HG03175 (cell line): ENCODE data around the gene ERLIN1.
"Not testable (repeated sequence)": the region's sequence is repeated elsewhere in the genome, so short reads cannot be mapped to it uniquely, and the experiment has no call there.

Source experiments
- ATAC-seq: cut with Tn5 transposase; IDR thresholded peaks from one replicate; pipeline ENCODE4 v1.9.1; 2021; ENCODE audit warnings: mild to moderate bottlenecking, moderate library complexity; ENCODE audit not compliant: unreplicated experiment

ERLIN1 gene

GRCh38 chr10:100138921-100139496, 46.8 kb downstream of the ERLIN1 start:
- ATAC-seq = no peak

GRCh38 chr10:100135486-100135885, 50.3 kb downstream of the ERLIN1 start:
- no peak for ATAC-seq

DNA sequence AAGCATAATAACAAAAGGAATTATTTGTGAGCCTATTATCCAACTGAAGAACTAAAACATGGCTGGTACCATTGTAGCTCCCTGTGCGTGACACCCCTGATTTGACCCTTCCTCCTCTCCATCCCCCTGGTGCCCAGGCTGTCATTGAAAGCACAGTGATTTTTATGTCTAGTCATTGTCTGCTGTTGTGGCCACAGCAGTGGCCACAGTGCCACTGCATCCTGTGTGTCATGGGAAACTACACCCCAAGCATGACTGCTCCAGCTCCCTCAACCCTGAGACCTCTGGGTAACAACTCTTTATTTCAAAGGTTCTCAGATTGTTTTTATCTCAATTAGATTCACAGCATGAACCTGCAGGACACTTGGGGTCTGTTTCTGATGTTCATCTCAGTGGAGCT, 52.0 kb downstream of the ERLIN1 start:
- no peak for ATAC-seq

GRCh38 chr10:100132427-100132826, 53.4 kb downstream of the ERLIN1 start:
- no peak for ATAC-seq

DNA sequence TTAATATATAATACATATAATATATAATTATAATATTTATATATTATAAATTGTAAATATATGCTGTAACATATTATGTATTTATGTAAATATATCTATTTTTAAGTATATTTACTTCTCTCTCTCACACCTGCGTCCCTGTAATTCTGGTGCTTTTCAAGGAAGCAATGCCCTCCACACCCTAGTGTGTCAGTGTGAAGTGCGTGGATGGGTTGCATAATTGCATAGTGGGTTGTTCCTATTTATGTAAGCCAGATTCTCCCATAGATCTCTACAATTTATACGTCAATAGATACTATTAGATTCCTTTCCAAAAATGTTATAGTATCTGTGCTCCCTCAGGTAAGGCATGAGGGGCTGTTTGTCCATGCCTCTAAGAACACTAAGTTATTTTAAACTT, 54.3 kb downstream of the ERLIN1 start:
- ATAC-seq = no peak

DNA sequence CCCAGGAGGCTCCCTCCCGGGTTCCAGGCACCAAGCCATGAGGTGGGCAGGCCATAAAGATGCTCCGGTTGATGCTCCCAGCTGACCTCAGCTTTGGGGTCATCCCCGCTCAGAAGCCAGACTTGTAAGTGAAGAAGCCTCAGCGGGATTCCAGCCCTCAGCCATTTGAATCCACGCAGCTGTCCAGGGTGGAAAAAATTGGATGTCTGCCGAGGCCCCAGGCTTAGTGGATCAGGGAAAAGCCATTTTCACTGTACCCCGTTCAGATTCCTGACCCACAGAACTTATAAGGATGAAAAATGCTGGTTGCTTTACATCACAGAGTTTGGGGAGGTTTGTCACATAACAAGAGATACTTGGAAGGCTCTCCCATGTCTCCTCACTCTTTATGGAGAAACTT, 55.0 kb downstream of the ERLIN1 start:
- no peak for ATAC-seq

DNA sequence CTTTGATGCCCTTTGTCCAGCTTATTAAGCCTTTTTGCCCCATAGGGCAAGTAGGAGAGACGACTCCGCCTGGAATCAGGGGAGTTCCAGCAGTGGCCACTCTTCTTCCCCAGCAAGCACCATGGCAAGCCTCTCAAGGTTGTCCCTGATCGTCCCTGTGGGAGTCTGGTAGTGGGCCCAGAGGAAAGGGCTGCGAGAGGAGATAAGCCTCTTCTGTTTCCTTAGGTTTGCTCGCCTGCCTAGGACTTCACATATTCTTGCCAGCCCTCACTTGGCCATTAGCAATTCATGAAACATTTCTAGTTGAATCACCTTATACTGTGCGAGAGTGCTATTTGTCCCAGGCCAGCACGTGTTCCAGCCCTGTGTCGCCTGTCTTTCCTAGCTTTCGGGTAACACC, 56.4 kb downstream of the ERLIN1 start:
- ATAC-seq = no peak

GRCh38 chr10:100128951-100129350, 56.9 kb downstream of the ERLIN1 start:
- ATAC-seq = no peak

- not testable (repeated sequence) for ATAC-seq
Measured at GRCh38 chr10:100125335-100125734, 60.5 kb downstream of the ERLIN1 start.

GRCh38 chr10:100124097-100124496, 61.7 kb downstream of the ERLIN1 start:
- no peak for ATAC-seq

- no peak for ATAC-seq
Measured at GRCh38 chr10:100122780-100123179, 63.0 kb downstream of the ERLIN1 start.

GRCh38 chr10:100120550-100120949, 65.3 kb downstream of the ERLIN1 start:
- no peak for ATAC-seq

DNA sequence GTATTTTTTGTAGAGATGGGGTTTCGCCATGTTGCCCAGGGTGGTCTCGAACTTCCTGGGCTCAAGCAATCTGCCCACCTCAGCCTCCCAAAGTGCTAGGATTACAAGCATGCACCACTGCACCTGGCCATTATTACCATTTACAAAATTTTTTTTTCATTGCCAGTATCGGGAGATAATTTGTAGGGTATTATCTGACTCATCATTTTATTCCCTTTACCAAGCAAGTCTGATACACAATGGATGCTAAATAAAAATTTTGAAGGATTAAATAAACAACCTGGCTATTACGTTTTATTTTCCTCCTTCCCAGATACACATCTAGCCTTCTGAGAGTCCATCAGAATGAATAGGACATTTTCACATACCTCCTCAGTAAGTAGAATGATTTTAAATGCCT, 66.1 kb downstream of the ERLIN1 start:
- no peak for ATAC-seq

DNA sequence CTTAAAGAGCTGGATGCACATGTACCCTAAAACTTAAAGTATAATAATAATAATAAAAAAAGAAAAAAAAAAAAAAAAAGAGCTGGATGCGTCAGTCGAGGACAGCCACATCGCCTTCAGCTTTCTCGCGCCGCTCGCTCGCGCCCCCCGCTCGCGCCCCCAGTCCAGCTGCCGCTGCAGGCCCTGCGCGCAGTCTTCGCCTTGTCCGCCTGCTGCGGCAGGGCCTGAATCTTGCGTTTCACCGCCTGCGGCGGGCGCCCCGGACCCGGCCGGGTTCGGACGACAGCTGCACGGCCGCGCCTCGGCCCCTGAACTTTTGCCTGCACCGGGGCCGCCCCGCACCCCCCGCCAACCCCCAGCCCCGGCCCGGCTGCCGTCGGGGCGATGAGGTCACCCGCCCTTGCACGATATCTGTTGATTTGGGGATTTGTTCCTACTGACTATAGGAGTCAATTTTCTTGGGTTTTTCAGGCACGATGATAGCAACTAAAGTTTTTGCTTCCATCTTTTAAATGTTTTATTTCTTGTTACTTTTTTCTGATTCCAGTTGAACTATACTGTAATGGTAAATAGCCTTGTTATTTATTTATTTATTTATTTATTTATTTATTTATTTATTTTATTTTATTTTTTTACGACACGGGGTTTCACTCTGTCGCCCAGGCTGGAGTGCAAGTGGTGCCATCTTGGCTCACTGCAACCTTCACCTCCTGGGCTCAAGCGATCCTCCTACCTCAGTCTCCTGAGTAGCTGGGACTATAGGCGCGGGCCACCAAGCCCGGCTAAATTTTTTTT, 70.7 kb downstream of the ERLIN1 start:
- no peak for ATAC-seq

- no peak for ATAC-seq
Measured at GRCh38 chr10:100114460-100114859, 71.4 kb downstream of the ERLIN1 start.

- ATAC-seq = no peak
Measured at GRCh38 chr10:100109670-100110069, 76.2 kb downstream of the ERLIN1 start.

- ATAC-seq = no peak
Measured at GRCh38 chr10:100106865-100107264, 79.0 kb downstream of the ERLIN1 start.

- no peak for ATAC-seq
Measured at GRCh38 chr10:100104300-100104699, 81.5 kb downstream of the ERLIN1 start.

DNA sequence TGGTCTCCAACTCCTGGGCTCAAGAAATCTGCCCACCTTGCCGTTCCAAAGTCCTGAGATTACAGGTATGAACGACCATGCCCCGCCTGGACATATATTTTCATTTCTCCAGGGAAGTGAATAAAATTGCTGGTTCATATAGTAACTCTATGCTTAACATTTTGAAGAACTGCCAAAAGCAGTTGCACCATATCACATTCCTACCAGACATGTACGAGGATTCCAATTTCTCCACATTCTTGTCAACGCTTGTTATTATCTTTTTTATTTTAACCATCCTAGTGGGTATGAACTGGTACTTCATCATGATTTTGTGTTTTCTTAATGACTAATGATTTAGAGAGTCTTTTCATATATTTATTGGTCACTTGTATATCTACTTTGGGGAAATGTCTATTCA, 82.2 kb downstream of the ERLIN1 start:
- ATAC-seq = no peak

- no peak for ATAC-seq
Measured at GRCh38 chr10:100101192-100102076, 84.4 kb downstream of the ERLIN1 start.

GRCh38 chr10:100100651-100101184, 85.1 kb downstream of the ERLIN1 start:
- ATAC-seq = no peak
